ENCODE results near the gene TMEM217. TPM values are rescaled to one million over a fixed set of nuclear protein-coding genes. Genes with fewer than 3 reads are reported as not detected.
A peak's percentile ranks its signal among the peaks of the same experiment; 100 is the strongest.

The TMEM217 gene
- total RNA-seq, 1 donor = 3.3 TPM

DNA sequence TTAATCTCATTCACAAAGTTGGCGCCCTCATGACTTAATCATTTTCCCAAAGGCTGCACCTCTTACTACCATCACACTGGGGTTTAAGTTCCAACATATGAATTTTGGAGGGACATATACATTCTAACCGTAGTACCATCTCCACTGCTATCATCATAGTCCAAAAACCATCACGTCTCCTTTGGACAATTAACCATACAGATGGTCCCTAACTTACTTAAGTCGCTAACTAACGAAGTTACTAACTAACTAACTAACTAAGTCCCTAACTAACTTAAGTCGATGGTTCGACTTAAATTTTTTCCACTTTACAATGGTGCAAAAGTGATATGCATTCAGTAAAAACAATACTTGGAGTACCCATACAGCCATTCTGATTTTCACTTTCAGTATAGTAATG lies 24.4 kb downstream of the TMEM217 start:
- H3K79me2 ChIP-seq (ENCODE audit: insufficient read depth, low read length) = no peaks in the 10 kb centered on the region
- no peak for DNase-seq (ENCODE audit: insufficient read length, low spot score, missing footprints)
- no peak overlapping the region for H3K4me2 ChIP-seq (ENCODE audit: insufficient read depth, low read length)
- no peaks in the 10 kb centered on the region for H4K20me1 ChIP-seq (ENCODE audit: insufficient read depth, low read length)
- no peaks in the 10 kb centered on the region for H3K36me3 ChIP-seq (ENCODE audit: insufficient read depth, low read length)
- no peak overlapping the region for H3K4me3 ChIP-seq (ENCODE audit: insufficient read depth, low read length)
- no peaks in the 10 kb centered on the region for H3K9me3 ChIP-seq (ENCODE audit: low read depth, low read length)
- H3K4me1 ChIP-seq (ENCODE audit: insufficient read depth, low read length) = peaks cover 10% of the 10 kb centered on the region
- H3K27me3 ChIP-seq (ENCODE audit: insufficient read depth, low read length) = no peaks in the 10 kb centered on the region
- no peak overlapping the region for H3K27ac ChIP-seq (ENCODE audit: low read depth, low read length)
- H2AFZ ChIP-seq (ENCODE audit: low read length) = no peak overlapping the region
- TF ChIP-seq, protein P1, sequence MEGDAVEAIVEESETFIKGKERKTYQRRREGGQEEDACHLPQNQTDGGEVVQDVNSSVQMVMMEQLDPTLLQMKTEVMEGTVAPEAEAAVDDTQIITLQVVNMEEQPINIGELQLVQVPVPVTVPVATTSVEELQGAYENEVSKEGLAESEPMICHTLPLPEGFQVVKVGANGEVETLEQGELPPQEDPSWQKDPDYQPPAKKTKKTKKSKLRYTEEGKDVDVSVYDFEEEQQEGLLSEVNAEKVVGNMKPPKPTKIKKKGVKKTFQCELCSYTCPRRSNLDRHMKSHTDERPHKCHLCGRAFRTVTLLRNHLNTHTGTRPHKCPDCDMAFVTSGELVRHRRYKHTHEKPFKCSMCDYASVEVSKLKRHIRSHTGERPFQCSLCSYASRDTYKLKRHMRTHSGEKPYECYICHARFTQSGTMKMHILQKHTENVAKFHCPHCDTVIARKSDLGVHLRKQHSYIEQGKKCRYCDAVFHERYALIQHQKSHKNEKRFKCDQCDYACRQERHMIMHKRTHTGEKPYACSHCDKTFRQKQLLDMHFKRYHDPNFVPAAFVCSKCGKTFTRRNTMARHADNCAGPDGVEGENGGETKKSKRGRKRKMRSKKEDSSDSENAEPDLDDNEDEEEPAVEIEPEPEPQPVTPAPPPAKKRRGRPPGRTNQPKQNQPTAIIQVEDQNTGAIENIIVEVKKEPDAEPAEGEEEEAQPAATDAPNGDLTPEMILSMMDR (IDR thresholded peaks at IDR 0.05; ENCODE audit: extremely low read depth, low read depth, low read length) = no peak

DNA sequence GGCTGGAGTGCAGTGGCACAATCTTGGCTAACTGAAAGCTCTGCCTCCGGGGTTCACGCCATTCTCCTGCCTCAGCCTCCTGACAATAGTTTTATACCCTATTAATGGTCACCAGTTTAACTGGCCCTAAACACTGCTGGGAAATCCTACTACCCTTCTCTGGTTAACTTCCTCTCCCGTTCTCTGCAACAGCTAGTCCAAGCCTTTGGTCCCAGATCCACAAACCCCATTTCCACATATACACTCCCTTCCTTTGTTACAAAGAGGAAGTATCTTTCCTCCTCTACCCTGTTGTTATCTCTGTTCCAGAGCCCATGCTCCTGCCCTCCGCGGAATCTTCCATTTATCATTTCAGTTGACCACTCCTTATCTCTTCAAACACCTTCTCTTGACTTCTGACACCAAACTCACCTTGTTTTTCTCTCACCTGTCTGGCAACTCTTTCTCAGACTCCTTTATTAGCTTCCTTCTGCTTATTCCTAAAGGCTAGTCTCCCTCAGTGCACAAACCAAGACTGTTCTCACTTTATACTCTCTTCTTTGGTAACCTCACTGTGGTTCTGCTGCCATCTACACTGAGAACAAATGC lies 25.4 kb downstream of the TMEM217 start:
- H3K4me1 ChIP-seq (ENCODE audit: insufficient read depth, low read length) = peaks cover 4% of the 10 kb centered on the region
- H3K79me2 ChIP-seq (ENCODE audit: insufficient read depth, low read length) = no peaks in the 10 kb centered on the region

DNA sequence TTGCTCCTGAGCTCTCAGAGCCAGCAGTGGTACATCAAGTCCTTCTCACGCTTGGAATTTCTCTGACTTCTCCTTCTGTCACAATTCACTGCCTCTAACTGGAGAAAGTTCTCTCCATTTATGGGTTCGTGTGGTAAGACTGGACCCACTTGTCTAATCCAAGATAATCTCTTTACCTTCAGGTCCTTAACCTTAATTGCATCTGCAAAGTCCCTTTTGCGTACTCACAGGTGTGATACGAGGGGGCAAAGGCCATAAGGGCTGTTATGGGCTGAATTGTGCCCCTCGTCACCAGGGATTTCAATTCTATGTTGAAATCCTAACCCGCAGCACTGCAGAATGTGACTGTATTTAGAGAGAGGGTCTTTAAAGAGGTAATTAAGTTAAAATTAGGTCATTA lies 27.8 kb downstream of the TMEM217 start:
- Histone ChIP-seq H3K4me1 (ENCODE audit: insufficient read depth, low read length) (no peaks in the 10 kb centered on the region), H3K27me3 (ENCODE audit: insufficient read depth, low read length) (no peaks in the 10 kb centered on the region)
- TF ChIP-seq, protein P1 (IDR thresholded peaks at IDR 0.05; ENCODE audit: extremely low read depth, low read depth, low read length) = no peak

More for the DNA sequence above, 25.4 kb downstream of the TMEM217 start:
- H3K27me3 ChIP-seq (ENCODE audit: insufficient read depth, low read length) = no peaks in the 10 kb centered on the region
- DNase-seq (ENCODE audit: insufficient read length, low spot score, missing footprints) = no peak
- no peak overlapping the region for H3K4me3 ChIP-seq (ENCODE audit: insufficient read depth, low read length)
- TF ChIP-seq, protein P1 (IDR thresholded peaks at IDR 0.05; ENCODE audit: extremely low read depth, low read depth, low read length) = no peak
- H3K36me3 ChIP-seq (ENCODE audit: insufficient read depth, low read length) = no peaks in the 10 kb centered on the region
- no peaks in the 10 kb centered on the region for H3K9me3 ChIP-seq (ENCODE audit: low read depth, low read length)
- H3K4me2 ChIP-seq (ENCODE audit: insufficient read depth, low read length) = no peak overlapping the region
- no peaks in the 10 kb centered on the region for H4K20me1 ChIP-seq (ENCODE audit: insufficient read depth, low read length)
- no peak overlapping the region for H2AFZ ChIP-seq (ENCODE audit: low read length)
- H3K27ac ChIP-seq (ENCODE audit: low read depth, low read length) = no peak overlapping the region

DNA sequence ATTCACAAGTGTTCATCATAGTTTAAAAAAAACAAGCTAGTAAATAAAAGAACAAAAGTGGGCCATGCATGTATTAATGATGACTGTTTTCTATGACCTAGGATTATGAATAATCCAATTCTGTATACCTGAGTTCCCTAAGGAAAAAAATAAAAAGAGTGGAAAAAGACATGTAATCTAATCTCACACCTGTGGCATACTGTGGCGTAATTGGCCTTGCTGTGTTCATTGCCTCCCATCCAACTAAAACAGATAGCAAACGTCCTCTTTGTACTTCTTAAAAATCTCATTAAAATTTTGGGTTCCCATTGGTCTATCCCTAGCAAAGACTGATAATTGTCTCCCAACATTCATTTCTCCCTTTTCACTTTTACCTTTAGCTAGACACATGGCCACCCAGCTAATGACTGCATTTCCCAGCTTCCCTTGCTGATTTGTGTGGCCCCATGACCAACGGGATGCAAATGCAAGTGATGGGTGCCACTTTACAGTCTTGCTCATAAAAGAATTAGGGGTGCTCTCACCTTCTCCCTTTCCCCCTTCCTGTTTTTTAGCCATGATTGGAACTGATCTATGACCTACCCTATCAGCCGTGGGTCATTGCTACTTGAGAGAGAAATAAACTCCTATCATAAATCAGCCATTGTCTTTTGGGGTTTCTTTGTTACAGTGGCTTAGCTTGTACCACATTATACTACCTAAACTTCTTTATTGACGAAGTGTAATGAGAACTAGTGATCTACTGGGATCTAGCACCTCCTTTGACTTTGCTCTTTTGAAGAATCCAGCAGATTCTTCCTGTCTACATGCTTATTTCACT lies 32.4 kb downstream of the TMEM217 start:
- no peak overlapping the region for H3K4me2 ChIP-seq (ENCODE audit: insufficient read depth, low read length)
- H3K79me2 ChIP-seq (ENCODE audit: insufficient read depth, low read length) = no peaks in the 10 kb centered on the region
- no peak overlapping the region for H2AFZ ChIP-seq (ENCODE audit: low read length)
- no peak overlapping the region for H3K27ac ChIP-seq (ENCODE audit: low read depth, low read length)
- H3K4me3 ChIP-seq (ENCODE audit: insufficient read depth, low read length) = no peak overlapping the region
- H3K36me3 ChIP-seq (ENCODE audit: insufficient read depth, low read length) = no peaks in the 10 kb centered on the region
- TF ChIP-seq, protein P1 (IDR thresholded peaks at IDR 0.05; ENCODE audit: extremely low read depth, low read depth, low read length) = no peak
- H3K9me3 ChIP-seq (ENCODE audit: low read depth, low read length) = no peaks in the 10 kb centered on the region
- DNase-seq (ENCODE audit: insufficient read length, low spot score, missing footprints) = no peak
- no peaks in the 10 kb centered on the region for H3K27me3 ChIP-seq (ENCODE audit: insufficient read depth, low read length)
- H3K4me1 ChIP-seq (ENCODE audit: insufficient read depth, low read length) = peaks cover 3% of the 10 kb centered on the region
- no peaks in the 10 kb centered on the region for H4K20me1 ChIP-seq (ENCODE audit: insufficient read depth, low read length)

More for the DNA sequence above, 27.8 kb downstream of the TMEM217 start:
- no peaks in the 10 kb centered on the region for H3K36me3 ChIP-seq (ENCODE audit: insufficient read depth, low read length)
- no peak for DNase-seq (ENCODE audit: insufficient read length, low spot score, missing footprints)
- H3K4me2 ChIP-seq (ENCODE audit: insufficient read depth, low read length) = no peak overlapping the region
- H2AFZ ChIP-seq (ENCODE audit: low read length) = peak overlapping the region; percentile 14
- H4K20me1 ChIP-seq (ENCODE audit: insufficient read depth, low read length) = no peaks in the 10 kb centered on the region
- no peaks in the 10 kb centered on the region for H3K9me3 ChIP-seq (ENCODE audit: low read depth, low read length)
- H3K4me3 ChIP-seq (ENCODE audit: insufficient read depth, low read length) = no peak overlapping the region
- no peak overlapping the region for H3K27ac ChIP-seq (ENCODE audit: low read depth, low read length)
- no peaks in the 10 kb centered on the region for H3K79me2 ChIP-seq (ENCODE audit: insufficient read depth, low read length)
